MM.1S (cell line): ENCODE results near the gene PKIG.

Experiments used
- DNase-seq: peaks from one replicate; pipeline ENCODE4 v3.0.0-alpha.2; 2015
- H2AFZ ChIP-seq: fragments of 300-600 bp; sonication (generic); 2 replicates; pipeline ENCODE4 v1.6.0; 2016; ENCODE audit warnings: antibody characterized with exemption, low read length
- H3F3A ChIP-seq: fragments of 300-600 bp; sonication (generic); 2 replicates; pipeline ENCODE4 v1.6.1; 2016; ENCODE audit warnings: mild to moderate bottlenecking, antibody characterized with exemption, low read length, moderate library complexity, mixed read lengths; ENCODE audit not compliant: insufficient read depth
- H3K27ac ChIP-seq: fragments of 300-600 bp; sonication (generic); 2 replicates; pipeline ENCODE4 v1.5.1; 2016; ENCODE audit warnings: mild to moderate bottlenecking, low read length
- H3K27me3 ChIP-seq: fragments of 300-600 bp; sonication (generic); replicated peaks from 2 replicates; pipeline ENCODE4 v1.6.0; 2016; ENCODE audit warnings: low read length; ENCODE audit not compliant: insufficient read depth
- H3K36me3 ChIP-seq: fragments of 300-600 bp; sonication (generic); replicated peaks from 2 replicates; pipeline ENCODE4 v1.6.1; 2016; ENCODE audit warnings: mild to moderate bottlenecking, low read length, mixed read lengths; ENCODE audit not compliant: insufficient read depth
- H3K4me1 ChIP-seq: fragments of 300-600 bp; sonication (generic); 2 replicates; pipeline ENCODE4 v1.6.1; 2016; ENCODE audit warnings: low read length, mixed read lengths
- H3K4me2 ChIP-seq: fragments of 300-600 bp; sonication (generic); 2 replicates; pipeline ENCODE4 v1.6.0; 2016; ENCODE audit warnings: low read depth, low read length
- H3K4me3 ChIP-seq: fragments of 300-600 bp; sonication (generic); 2 replicates; pipeline ENCODE4 v1.5.1; 2016; ENCODE audit warnings: low read length, mixed read lengths
- H3K79me2 ChIP-seq: fragments of 300-600 bp; sonication (generic); 2 replicates; pipeline ENCODE4 v1.6.1; 2016; ENCODE audit warnings: mixed run types, low read length, mixed read lengths
- H3K9ac ChIP-seq: fragments of 300-600 bp; sonication (generic); 2 replicates; pipeline ENCODE4 v1.6.1; 2016; ENCODE audit warnings: low read length, mixed read lengths
- H3K9me2 ChIP-seq: fragments of 300-600 bp; sonication (generic); replicated peaks from 2 replicates; pipeline ENCODE4 v1.6.1; 2016; ENCODE audit warnings: mild to moderate bottlenecking, low read length, mixed read lengths; ENCODE audit not compliant: insufficient read depth
- H3K9me3 ChIP-seq: fragments of 300-600 bp; sonication (generic); replicated peaks from 2 replicates; pipeline ENCODE4 v1.6.1; 2016; ENCODE audit warnings: mild to moderate bottlenecking, low read length, mixed read lengths; ENCODE audit not compliant: insufficient read depth
- H4K20me1 ChIP-seq: fragments of 300-600 bp; sonication (generic); 2 replicates; pipeline ENCODE4 v1.6.1; 2016; ENCODE audit warnings: mild to moderate bottlenecking, low read length, moderate library complexity, mixed read lengths; ENCODE audit not compliant: insufficient read depth
- CTCF ChIP-seq: fragments of 300-600 bp; sonication (generic); IDR thresholded peaks from 2 replicates; pipeline ENCODE4 v1.5.1; 2016; ENCODE audit warnings: antibody characterized with exemption, low read length, mixed read lengths
- EZH2 ChIP-seq: fragments of 300-600 bp; sonication (generic); optimal IDR thresholded peaks from 2 replicates; pipeline ENCODE3; 2017; ENCODE audit warnings: low read depth, mild to moderate bottlenecking, antibody characterized with exemption, low read length, mixed read lengths
- EZH2phosphoT487 ChIP-seq: fragments of 300-600 bp; sonication (generic); IDR thresholded peaks from 2 replicates; pipeline ENCODE4 v1.6.1; 2018; ENCODE audit warnings: antibody characterized with exemption, low read length

PKIG gene

GRCh38 chr20:44632103-44632752 is 49.8 kb downstream of the PKIG start:
- no peaks in the 10 kb centered on the region for H3K4me1 ChIP-seq
- TF ChIP-seq EZH2 = no peak
- no peak for TF ChIP-seq EZH2phosphoT487
- no peak for TF ChIP-seq CTCF
- H3F3A ChIP-seq = no peaks in the 10 kb centered on the region
- H3K79me2 ChIP-seq = peaks cover 37% of the 10 kb centered on the region
- H3K9me2 ChIP-seq = no peaks in the 10 kb centered on the region
- no peak for DNase-seq
- no peak overlapping the region for H2AFZ ChIP-seq
- H3K4me2 ChIP-seq = no peak overlapping the region
- H3K9me3 ChIP-seq = no peaks in the 10 kb centered on the region
- no peak overlapping the region for H3K27ac ChIP-seq
- H3K36me3 ChIP-seq = peaks cover 15% of the 10 kb centered on the region
- no peak overlapping the region for H3K4me3 ChIP-seq
- H4K20me1 ChIP-seq = no peaks in the 10 kb centered on the region
- no peak overlapping the region for H3K9ac ChIP-seq
- no peaks in the 10 kb centered on the region for H3K27me3 ChIP-seq

DNA sequence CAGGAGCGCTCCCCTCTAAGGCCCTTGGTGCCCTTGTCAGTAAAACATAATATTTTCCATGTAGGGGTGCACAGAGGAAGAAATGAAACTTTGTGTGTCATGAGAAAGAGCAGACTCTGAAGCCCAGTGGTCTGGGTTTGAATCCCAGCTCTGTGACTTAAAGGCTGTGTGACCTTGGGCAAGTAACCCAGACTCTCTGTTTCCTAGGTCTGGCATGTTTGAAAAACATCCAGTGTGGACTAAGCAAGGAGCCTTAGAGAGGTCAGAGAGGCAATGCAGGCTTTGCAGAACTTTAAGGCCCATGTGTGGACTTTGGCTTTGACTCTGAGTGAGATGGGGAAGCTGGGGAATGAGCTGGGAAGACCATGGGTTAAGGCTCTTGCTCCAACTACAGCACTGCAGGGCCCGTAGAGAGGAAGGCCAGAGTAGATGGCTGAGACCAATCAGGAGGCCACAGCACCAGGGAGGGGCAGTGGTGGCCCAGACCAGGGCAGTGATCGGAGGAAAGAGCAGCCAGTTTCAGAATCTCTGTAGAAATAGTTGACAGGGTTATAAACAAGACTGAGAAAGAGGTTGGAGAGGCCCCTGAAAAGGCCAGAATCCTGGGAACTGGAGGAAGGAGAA is 50.9 kb downstream of the PKIG start:
- H3K79me2 ChIP-seq = peaks cover 41% of the 10 kb centered on the region
- H3K9me3 ChIP-seq = no peaks in the 10 kb centered on the region
- H3F3A ChIP-seq = no peaks in the 10 kb centered on the region
- no peaks in the 10 kb centered on the region for H4K20me1 ChIP-seq
- no peak overlapping the region for H3K4me3 ChIP-seq
- no peak for DNase-seq
- H2AFZ ChIP-seq = no peak overlapping the region
- H3K36me3 ChIP-seq = peaks cover 8% of the 10 kb centered on the region; the same call in 1 of the 2 replicates
- no peaks in the 10 kb centered on the region for H3K4me1 ChIP-seq
- H3K9me2 ChIP-seq = no peaks in the 10 kb centered on the region
- H3K27me3 ChIP-seq = no peaks in the 10 kb centered on the region
- H3K4me2 ChIP-seq = no peak overlapping the region
- H3K27ac ChIP-seq = no peak overlapping the region
- no peak overlapping the region for H3K9ac ChIP-seq
- TF ChIP-seq EZH2phosphoT487 = no peak
- TF ChIP-seq CTCF = no peak
- TF ChIP-seq EZH2 = no peak

DNA sequence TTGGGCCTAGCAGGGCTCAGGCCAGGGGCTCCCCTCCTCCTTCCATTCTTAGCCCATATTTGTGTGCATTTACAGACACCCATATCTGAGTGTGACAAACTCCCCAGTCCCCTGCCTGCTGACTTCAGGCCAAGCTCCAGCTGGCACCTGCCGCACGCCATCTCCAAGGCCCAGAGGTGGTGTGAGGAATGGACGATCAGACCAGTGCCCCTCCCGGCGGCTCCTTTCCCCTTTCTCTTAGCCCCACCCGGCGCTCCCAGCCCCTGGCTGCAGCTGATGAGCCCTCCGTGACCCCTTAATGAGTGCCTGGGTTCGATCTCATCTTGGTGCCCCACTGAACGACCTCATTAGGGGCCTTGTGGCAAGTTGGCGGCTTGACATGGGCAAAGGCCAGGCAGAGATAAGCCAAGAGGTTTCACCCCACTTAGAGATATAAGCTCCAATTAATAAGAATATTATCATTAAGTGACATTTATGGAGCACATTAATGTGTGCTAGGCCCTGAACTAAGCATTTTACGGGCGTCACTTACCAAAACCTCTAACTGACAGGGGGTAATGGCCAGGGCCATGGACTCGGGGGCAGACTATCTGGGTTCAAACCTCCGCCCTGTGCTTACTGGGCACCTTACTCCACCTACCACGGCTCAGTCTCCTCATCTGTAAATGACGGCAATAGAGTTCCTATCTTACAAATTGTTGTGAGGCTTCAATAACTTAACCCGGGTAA is 51.7 kb downstream of the PKIG start:
- TF ChIP-seq EZH2phosphoT487 (no peak), CTCF (no peak), EZH2 (no peak)
- H3K36me3 ChIP-seq = peaks cover 11% of the 10 kb centered on the region; the same call in 1 of the 2 replicates
- H3K4me3 ChIP-seq = no peak overlapping the region
- no peaks in the 10 kb centered on the region for H4K20me1 ChIP-seq
- H3K27ac ChIP-seq = no peak overlapping the region
- H3K27me3 ChIP-seq = no peaks in the 10 kb centered on the region
- no peaks in the 10 kb centered on the region for H3F3A ChIP-seq
- DNase-seq = no peak
- H3K79me2 ChIP-seq = peaks cover 48% of the 10 kb centered on the region
- no peak overlapping the region for H2AFZ ChIP-seq
- no peak overlapping the region for H3K4me2 ChIP-seq
- no peaks in the 10 kb centered on the region for H3K9me2 ChIP-seq
- no peak overlapping the region for H3K9ac ChIP-seq
- H3K9me3 ChIP-seq = no peaks in the 10 kb centered on the region
- H3K4me1 ChIP-seq = no peaks in the 10 kb centered on the region
